ENCODE data around the gene PCDHGA9. TPM values are rescaled to one million over a fixed set of nuclear protein-coding genes. Genes with fewer than 3 reads are reported as not detected.
"Not testable (repeated sequence)": the region's sequence is repeated elsewhere in the genome, so short reads cannot be mapped to it uniquely, and the experiment has no call there.

Gene PCDHGA9
- total RNA-seq, 1 donor, result 1.1 TPM

DNA sequence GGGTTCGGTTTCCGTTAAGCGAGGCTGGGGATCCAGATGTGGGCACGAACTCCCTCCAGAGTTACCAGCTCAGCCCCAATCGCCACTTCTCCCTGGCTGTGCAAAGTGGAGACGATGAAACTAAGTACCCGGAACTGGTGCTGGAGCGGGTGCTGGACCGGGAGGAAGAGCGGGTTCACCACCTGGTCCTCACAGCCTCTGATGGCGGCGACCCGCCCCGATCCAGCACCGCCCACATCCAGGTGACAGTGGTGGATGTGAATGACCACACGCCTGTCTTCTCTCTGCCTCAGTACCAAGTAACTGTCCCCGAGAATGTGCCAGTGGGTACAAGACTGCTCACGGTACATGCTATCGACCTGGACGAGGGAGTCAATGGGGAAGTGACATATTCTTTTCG, 19.2 kb upstream of the PCDHGA9 start:
- DNase-seq (ENCODE audit: low read depth in 2 of 3, low spot score in 2 of 3), result no peak

DNA sequence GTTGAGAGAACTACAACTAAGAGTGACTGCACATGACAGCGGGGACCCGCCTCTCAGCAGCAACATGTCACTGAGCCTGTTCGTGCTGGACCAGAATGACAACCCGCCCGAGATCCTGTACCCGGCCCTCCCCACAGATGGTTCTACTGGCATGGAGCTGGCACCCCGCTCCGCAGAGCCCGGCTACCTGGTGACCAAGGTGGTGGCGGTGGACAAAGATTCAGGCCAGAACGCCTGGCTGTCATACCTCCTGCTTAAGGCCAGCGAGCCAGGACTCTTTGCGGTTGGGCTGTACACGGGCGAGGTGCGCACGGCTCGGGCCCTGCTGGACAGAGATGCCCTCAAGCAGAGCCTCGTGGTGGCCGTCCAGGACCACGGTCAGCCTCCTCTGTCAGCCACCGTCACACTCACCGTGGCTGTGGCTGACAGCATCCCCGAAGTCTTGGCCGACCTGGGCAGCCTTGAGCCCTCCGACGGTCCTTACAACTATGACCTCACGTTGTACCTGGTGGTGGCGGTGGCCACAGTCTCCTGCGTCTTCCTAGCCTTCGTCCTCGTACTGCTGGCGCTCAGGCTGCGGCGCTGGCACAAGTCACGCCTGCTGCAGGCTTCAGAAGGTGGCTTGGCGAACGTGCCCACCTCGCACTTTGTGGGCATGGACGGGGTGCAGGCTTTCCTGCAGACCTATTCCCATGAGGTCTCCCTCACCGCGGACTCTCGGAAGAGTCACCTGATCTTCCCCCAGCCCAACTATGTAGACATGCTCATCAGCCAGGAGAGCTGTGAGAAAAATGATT, 17.9 kb upstream of the PCDHGA9 start:
- no peak for DNase-seq (ENCODE audit: low read depth in 2 of 3, low spot score in 2 of 3)

- DNase-seq (ENCODE audit: low read depth in 2 of 3, low spot score in 2 of 3), result peak in 1 of 3 donors; percentile 59
Observed at GRCh38 chr5:141387557-141388311, 14.8 kb upstream of the PCDHGA9 start, which contains the start of gene PCDHGB4. TSS of gene PCDHGB4 (plus strand) at chr5:141387698. CDS start at chr5:141387885, 187 bp downstream.

- DNase-seq (ENCODE audit: low read depth in 2 of 3, low spot score in 2 of 3), result no peak
Observed at GRCh38 chr5:141388661-141389060, 13.9 kb upstream of the PCDHGA9 start.

- DNase-seq (ENCODE audit: low read depth in 2 of 3, low spot score in 2 of 3), result no peak
Observed at GRCh38 chr5:141389153-141390042, 13.2 kb upstream of the PCDHGA9 start.

DNA sequence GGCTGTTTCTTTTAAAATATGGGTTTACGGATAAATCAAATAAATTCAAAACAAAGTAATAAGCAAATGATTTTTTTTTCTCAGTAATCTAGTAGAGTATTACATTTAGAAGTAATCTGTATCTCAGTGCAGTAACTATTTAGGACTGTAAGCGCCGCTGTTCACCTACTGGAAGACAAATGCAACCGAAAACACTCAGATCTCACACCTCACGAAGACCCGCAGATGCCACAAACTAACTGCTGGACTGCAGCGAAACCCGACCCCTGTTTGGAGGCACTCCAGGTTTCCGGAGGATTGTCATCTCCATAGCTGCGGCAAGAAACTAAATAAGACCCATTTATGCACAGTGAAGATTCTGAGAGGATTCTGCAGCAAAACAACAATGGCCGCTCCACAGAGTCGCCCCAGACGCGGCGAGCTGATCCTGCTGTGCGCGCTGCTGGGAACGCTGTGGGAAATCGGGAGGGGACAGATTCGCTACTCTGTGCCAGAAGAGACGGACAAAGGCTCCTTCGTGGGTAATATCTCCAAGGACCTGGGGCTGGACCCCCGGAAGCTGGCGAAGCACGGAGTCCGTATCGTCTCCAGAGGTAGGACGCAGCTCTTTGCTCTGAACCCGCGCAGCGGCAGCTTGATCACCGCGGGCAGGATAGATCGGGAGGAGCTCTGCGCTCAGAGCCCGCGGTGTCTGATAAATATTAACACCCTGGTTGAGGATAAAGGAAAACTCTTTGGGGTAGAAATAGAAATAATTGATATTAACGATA, 10.0 kb upstream of the PCDHGA9 start, which contains the start of gene PCDHGA8:
TSS of gene PCDHGA8 (plus strand) at position 205 of the 770 bp plus-strand sequence. CDS start at position 386, 181 bp downstream.
- no peak for DNase-seq (ENCODE audit: low read depth in 2 of 3, low spot score in 2 of 3)

GRCh38 chr5:141393267-141393666, 9.3 kb upstream of the PCDHGA9 start:
- no peak for DNase-seq (ENCODE audit: low read depth in 2 of 3, low spot score in 2 of 3)

DNA sequence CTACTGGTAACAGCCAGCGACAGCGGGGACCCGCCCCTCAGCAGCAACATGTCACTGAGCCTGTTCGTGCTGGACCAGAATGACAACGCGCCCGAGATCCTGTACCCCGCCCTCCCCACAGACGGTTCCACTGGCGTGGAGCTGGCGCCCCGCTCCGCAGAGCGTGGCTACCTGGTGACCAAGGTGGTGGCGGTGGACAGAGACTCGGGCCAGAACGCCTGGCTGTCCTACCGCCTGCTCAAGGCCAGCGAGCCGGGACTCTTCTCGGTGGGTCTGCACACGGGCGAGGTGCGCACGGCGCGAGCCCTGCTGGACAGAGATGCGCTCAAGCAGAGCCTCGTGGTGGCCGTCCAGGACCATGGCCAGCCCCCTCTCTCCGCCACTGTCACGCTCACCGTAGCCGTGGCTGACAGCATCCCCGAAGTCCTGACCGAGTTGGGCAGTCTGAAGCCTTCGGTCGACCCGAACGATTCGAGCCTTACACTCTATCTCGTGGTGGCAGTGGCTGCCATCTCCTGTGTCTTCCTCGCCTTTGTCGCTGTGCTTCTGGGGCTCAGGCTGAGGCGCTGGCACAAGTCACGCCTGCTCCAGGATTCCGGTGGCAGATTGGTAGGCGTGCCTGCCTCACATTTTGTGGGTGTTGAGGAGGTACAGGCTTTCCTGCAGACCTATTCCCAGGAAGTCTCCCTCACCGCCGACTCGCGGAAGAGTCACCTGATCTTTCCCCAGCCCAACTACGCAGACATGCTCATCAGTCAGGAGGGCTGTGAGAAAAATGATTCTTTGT, 8.0 kb upstream of the PCDHGA9 start:
- DNase-seq (ENCODE audit: low read depth in 2 of 3, low spot score in 2 of 3), result not testable (repeated sequence)

DNA sequence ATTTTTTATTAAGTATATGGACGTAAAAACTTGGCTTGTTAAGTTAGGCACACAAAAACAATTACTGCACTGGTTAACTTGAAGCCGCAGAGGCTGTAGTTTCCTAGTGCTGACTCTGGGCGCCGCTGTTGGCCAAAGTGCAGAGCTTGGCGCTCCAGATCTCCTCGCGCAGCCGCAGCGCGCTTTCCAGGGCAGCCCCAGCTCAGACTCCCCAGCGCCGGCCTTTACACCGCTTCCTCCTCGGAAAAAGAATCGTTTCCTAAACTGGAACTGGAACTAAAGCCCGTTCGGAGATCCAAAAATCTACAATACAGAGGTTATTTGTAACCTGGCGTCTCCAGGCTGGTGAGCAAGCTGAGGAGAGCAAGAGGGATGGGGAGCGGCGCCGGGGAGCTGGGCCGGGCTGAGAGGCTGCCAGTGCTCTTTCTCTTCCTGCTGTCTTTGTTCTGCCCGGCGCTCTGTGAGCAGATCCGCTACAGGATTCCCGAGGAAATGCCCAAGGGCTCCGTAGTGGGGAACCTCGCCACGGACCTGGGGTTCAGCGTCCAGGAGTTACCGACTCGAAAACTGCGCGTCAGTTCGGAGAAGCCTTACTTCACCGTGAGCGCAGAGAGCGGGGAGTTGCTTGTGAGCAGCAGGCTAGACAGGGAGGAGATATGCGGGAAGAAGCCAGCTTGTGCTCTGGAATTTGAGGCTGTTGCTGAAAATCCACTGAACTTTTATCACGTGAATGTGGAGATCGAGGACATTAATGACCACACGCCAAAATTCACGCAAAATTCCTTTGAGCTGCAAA, 4.6 kb upstream of the PCDHGA9 start, which contains the start of gene PCDHGB5:
TSS of gene PCDHGB5 (plus strand) at position 192 of the 796 bp plus-strand sequence. CDS start at position 373, 181 bp downstream.
- peak in 1 of 3 donors; percentile 66 for DNase-seq (ENCODE audit: low read depth in 2 of 3, low spot score in 2 of 3)

GRCh38 chr5:141398608-141399007, 4.0 kb upstream of the PCDHGA9 start:
- no peak for DNase-seq (ENCODE audit: low read depth in 2 of 3, low spot score in 2 of 3)

DNA sequence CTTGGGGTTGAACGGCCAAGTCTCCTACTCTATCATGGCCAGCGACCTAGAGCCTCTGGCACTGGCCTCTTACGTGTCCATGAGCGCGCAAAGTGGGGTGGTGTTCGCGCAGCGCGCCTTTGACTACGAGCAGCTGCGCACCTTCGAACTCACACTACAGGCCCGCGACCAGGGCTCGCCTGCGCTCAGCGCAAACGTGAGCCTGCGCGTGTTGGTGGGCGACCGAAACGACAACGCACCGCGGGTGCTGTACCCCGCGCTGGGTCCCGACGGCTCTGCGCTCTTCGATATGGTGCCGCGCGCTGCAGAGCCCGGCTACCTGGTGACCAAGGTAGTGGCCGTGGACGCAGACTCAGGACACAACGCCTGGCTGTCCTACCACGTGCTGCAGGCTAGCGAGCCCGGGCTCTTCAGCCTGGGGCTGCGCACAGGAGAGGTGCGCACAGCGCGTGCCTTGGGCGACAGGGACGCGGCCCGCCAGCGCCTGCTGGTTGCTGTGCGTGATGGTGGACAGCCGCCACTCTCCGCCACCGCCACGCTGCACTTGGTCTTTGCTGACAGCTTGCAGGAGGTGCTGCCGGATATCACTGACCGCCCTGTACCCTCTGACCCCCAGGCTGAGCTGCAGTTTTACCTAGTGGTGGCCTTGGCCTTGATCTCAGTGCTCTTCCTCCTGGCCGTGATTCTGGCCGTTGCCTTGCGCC, 2.9 kb upstream of the PCDHGA9 start:
- DNase-seq (ENCODE audit: low read depth in 2 of 3, low spot score in 2 of 3), result no peak

GRCh38 chr5:141403387-141403786, 809 bp downstream of the PCDHGA9 start:
- no peak for DNase-seq (ENCODE audit: low read depth in 2 of 3, low spot score in 2 of 3)

DNA sequence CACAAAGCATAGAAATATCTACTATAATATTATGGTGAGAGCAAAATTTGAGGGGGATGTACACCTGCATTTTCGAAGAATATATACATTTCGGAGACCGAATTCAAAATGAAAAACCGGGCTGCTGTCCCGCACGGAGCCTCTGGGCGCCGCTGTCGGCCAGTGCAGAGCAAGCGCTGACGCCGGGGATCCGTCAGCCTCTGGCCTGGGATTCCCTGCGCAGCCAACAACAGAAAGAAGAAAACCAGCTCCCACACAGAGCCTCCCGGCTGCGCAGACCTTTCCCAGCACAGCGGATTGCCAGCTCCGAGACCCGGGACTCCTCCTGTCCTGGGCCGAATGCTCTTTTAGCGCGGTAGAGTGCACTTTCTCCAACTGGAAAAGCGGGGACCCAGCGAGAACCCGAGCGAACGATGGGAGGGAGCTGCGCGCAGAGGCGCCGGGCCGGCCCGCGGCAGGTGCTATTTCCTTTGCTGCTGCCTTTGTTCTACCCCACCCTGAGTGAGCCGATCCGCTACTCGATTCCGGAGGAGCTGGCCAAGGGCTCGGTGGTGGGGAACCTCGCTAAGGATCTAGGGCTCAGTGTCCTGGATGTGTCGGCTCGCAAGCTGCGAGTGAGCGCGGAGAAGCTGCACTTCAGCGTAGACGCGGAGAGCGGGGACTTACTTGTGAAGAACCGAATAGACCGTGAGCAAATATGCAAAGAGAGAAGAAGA, 5.4 kb downstream of the PCDHGA9 start, which contains the start of gene PCDHGB6:
TSS of gene PCDHGB6 (plus strand) at position 232 of the 716 bp plus-strand sequence. CDS start at position 414, 182 bp downstream.
- DNase-seq (ENCODE audit: low read depth in 2 of 3, low spot score in 2 of 3), result peak in 2 of 3 donors; percentile 42 to 58

GRCh38 chr5:141409598-141410306, 7.2 kb downstream of the PCDHGA9 start:
- DNase-seq (ENCODE audit: low read depth in 2 of 3, low spot score in 2 of 3), result no peak

- no peak for DNase-seq (ENCODE audit: low read depth in 2 of 3, low spot score in 2 of 3)
Observed at GRCh38 chr5:141411575-141411974, 9.0 kb downstream of the PCDHGA9 start.

Data from hematopoietic multipotent progenitor cell (in vitro differentiated cells).